Endothelial cell of umbilical vein (primary cell): ENCODE measurements around the gene MAPKAPK2.

Source experiments
- EZH2 ChIP-seq: IDR thresholded peaks from 2 replicates; pipeline ENCODE4 v1.6.1; 2012; ENCODE audit warnings: borderline replicate concordance, low read depth, mild to moderate bottlenecking, moderate library complexity, low read length, inconsistent platforms; ENCODE audit not compliant: severe bottlenecking
- FOS ChIP-seq: IDR thresholded peaks from 2 replicates; pipeline ENCODE4 v1.6.1; 2011; ENCODE audit warnings: mild to moderate bottlenecking, low read length, moderate library complexity, borderline replicate concordance; ENCODE audit not compliant: insufficient read depth
- MAX ChIP-seq: IDR thresholded peaks from 2 replicates; pipeline ENCODE4 v1.6.1; 2011; ENCODE audit not compliant: insufficient read depth, insufficient read length
- MYC ChIP-seq: IDR thresholded peaks from one replicate; pipeline ENCODE4 v1.6.1; 2011; ENCODE audit warnings: mild to moderate bottlenecking, low read depth, low read length
- POLR2A ChIP-seq: IDR thresholded peaks from 2 replicates; pipeline ENCODE4 v1.6.1; 2012; ENCODE audit warnings: low read depth, mild to moderate bottlenecking, control low read depth, low read length
- POLR2AphosphoS5 ChIP-seq: IDR thresholded peaks from 2 replicates; pipeline ENCODE4 v1.6.1; 2012; ENCODE audit warnings: low read depth, mild to moderate bottlenecking, control low read depth, low read length, moderate library complexity; ENCODE audit not compliant: insufficient read depth
- TF ChIP-seq, protein P1 (sequence below), 2 donors: IDR thresholded peaks; 1 replicate in 1 of 2; 2 replicates in 1 of 2; pipeline ENCODE4 v1.5.1; 2011; ENCODE audit warnings: low read length in 2 of 2, mild to moderate bottlenecking in 2 of 2, moderate library complexity in 2 of 2, control low read depth in 1 of 2, inconsistent platforms in 1 of 2, low read depth in 1 of 2; ENCODE audit not compliant: insufficient read depth in 1 of 2; ENCODE audit errors: extremely low read depth in 1 of 2

DNA sequence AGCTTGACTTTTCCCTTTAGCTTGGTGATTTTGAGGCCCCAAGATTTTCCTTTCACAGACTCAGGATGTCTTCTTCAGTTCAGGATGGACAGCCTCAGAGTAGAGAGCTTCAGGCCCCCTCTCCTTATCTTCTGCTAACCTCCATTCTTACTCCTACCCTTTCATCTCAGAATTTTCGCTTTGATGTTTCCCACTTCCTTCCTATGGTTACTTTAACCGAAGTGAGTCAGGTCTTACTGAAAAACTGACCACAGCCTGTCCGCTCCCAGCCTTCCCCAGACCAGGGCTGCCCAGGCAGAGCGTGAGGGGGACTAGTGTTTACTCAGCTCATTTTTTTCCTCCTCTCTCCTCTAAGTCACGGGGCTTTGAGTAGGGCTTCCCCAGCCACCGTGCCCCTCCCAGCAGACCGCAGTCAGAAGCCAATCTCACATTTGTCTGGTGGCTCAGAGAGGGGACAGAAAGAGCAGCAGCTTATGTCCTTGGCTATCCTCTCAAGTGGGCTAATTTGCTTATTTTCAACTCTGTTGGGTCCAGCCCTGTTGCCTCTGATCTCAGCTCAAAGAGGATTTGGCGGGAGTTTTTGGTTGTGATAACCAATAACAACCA lies 81.6 kb downstream of the MAPKAPK2 start:
- TF ChIP-seq, protein P1, sequence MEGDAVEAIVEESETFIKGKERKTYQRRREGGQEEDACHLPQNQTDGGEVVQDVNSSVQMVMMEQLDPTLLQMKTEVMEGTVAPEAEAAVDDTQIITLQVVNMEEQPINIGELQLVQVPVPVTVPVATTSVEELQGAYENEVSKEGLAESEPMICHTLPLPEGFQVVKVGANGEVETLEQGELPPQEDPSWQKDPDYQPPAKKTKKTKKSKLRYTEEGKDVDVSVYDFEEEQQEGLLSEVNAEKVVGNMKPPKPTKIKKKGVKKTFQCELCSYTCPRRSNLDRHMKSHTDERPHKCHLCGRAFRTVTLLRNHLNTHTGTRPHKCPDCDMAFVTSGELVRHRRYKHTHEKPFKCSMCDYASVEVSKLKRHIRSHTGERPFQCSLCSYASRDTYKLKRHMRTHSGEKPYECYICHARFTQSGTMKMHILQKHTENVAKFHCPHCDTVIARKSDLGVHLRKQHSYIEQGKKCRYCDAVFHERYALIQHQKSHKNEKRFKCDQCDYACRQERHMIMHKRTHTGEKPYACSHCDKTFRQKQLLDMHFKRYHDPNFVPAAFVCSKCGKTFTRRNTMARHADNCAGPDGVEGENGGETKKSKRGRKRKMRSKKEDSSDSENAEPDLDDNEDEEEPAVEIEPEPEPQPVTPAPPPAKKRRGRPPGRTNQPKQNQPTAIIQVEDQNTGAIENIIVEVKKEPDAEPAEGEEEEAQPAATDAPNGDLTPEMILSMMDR (IDR thresholded peaks at IDR 0.05; ENCODE audit: extremely low read depth in 1 of 2, insufficient read depth in 1 of 2, low read depth in 1 of 2, low read length in 2 of 2): no peak
- no peak for TF ChIP-seq EZH2
- TF ChIP-seq POLR2A: no peak
- TF ChIP-seq POLR2AphosphoS5: no peak
- TF ChIP-seq MYC: no peak
- TF ChIP-seq MAX: no peak
- no peak for TF ChIP-seq FOS
